VCaP (cell line): ENCODE results near the gene KDM2B.

Source experiments
- H3K27ac ChIP-seq: fragments of 450-650 bp; 2 replicates; pipeline ENCODE4 v1.5.1; 2017
- TF ChIP-seq, protein P1 (sequence below): fragments of 450-650 bp; conservative IDR thresholded peaks from 2 replicates; pipeline ENCODE4 v1.5.1; 2017; ENCODE audit warnings: mild to moderate bottlenecking, moderate library complexity

The KDM2B gene

DNA sequence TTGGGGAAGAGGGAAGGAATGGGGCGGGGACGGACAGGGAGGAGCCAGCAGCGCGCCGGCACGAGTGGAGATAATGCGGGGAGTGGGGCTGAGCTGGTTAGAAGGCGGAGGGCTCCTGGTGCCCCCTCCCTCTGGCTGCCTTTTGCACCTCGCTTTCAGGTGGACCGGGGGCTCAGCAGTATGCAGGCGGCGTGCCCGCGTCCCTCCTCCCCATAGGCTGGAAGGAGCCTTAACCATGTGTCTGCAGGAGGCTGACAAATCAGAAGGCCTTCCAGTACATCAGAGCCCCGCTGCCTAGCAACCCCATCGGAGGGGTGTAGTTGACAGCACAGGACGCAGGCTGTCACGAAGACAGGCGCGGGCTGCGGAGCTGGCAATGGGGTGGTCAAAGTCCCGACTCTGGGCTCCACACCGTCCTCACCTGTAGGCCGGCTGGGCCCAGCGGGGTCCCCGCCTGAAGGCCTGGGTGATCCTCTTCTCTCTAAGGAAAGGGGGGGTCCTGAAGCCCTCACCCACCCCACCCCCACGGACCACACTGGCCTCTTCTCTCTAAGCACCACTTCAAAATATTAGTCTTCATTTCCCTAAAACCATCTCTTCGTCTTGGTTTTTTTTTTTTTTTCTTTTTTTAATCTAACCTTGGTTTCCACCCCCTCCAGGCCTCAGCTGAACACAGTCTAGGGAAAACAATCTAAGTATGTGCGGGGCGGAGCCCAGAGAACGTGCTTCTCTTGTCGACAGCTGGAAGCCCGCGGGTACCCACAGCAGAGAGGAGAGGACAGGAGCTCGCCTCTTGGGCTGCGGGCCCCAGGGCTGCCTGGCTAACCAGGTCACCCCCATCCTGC, 44.5 kb downstream of the KDM2B start:
- H3K27ac ChIP-seq = peak overlapping the region; percentile 81
- TF ChIP-seq, protein P1, sequence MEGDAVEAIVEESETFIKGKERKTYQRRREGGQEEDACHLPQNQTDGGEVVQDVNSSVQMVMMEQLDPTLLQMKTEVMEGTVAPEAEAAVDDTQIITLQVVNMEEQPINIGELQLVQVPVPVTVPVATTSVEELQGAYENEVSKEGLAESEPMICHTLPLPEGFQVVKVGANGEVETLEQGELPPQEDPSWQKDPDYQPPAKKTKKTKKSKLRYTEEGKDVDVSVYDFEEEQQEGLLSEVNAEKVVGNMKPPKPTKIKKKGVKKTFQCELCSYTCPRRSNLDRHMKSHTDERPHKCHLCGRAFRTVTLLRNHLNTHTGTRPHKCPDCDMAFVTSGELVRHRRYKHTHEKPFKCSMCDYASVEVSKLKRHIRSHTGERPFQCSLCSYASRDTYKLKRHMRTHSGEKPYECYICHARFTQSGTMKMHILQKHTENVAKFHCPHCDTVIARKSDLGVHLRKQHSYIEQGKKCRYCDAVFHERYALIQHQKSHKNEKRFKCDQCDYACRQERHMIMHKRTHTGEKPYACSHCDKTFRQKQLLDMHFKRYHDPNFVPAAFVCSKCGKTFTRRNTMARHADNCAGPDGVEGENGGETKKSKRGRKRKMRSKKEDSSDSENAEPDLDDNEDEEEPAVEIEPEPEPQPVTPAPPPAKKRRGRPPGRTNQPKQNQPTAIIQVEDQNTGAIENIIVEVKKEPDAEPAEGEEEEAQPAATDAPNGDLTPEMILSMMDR = no peak

DNA sequence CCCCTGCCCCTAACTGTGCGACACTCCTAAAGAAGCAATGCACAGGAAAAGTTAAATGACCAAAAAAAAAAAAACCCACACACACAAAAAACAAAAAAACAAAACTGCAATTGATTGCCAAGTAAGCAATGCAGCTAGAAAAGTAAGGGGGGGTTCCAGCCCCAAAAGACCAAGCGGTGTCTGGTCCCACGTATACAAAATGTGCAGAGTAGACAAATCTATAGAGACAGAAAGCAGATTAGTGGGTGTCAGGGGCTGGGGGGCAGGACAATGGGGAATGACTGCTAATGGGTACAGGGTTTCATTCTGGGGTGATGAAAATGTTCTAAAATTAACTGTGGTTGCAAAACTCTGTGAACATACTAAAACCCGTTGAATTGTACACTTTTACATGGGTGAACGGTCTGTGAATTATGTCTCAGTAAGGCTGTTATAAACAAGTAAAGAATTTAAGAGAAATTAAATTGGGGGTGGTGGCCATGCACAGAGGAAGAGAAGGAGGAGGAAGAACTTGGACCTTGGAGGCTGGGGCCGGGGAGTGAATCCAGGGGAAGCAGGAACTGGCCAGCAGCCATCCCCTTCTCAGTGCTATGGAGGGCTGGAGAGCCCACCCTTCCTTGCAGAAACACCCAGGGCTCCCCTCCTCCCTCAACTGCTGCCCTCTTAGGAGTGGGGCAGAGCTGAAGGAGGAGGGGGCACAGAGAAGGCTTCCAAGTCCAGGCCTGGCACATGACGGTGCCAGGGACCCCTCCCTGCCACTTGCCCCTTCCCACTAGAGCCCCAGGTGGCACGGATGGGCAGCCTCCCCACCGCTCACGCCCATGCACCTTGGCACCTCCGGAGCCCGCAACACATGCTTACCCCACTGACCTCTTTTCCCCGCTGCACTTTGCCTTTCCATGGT, 45.4 kb downstream of the KDM2B start:
- TF ChIP-seq, protein P1 = no peak
- H3K27ac ChIP-seq = no peak overlapping the region

DNA sequence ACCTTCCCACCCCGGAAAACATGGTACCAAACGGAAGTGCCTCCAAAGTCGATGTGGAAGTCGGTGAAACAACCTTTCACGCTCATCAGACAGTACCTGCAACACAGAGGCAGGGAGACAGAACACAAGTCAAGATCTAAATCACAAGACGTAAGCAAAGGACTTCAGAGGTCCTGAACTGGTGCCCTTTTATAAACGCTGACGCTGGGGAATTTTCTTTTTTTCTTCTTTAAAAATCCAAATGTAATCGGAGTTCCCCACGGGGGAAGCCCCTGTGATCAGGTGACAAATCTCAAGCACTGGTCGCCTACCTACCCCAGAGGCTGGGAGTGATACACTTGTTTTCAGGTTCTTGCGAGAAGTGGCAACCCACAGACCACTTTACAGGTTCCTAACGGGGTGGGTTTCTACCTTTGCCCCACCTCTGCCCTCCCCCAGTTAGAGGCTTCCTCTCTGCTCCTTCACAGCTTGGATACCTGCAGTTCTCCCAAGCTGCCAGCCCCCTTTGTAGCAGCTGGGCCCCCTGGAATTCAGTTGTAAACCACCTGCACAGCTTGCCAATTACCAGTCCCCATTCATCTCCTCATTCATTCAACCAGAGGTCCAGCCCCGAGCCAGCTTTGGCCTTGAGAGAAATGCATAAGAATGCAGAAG, 46.2 kb downstream of the KDM2B start:
- H3K27ac ChIP-seq = no peak overlapping the region

DNA sequence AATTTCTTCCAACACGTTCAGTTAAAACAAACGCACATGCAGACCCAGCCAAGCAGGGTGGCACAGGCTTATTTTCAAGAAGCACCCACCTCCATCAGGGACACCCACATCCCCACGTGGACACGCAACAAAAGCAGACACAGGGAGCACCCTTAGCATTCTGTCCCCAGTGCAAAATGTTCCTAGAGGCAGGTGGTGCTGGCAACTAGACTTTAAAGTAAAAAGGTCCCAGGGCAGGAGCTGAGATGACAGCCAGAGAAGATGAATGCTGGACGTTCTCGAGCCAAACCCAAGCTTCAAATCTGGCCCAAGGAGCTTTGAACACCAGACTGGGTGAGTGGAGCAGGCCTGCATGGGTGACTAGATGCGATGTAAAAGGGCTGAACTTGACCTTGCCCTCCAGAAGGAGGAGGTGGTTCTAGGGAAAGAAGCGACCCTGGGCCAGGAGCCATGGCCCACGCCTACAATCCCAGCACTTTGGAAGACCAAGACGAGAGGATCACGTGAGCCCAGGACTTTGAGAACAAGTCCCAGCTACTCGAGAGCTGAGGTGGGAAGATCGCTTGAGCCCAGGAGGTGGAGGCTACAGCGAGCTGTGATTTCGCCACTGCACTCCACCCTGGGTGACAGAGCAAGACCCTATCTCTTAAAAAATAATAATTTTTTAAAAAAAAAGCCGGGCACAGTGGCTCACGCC, 47.3 kb downstream of the KDM2B start:
- TF ChIP-seq, protein P1 = no peak
- no peak overlapping the region for H3K27ac ChIP-seq

More for the DNA sequence above, 46.2 kb downstream of the KDM2B start:
- TF ChIP-seq, protein P1 = no peak

DNA sequence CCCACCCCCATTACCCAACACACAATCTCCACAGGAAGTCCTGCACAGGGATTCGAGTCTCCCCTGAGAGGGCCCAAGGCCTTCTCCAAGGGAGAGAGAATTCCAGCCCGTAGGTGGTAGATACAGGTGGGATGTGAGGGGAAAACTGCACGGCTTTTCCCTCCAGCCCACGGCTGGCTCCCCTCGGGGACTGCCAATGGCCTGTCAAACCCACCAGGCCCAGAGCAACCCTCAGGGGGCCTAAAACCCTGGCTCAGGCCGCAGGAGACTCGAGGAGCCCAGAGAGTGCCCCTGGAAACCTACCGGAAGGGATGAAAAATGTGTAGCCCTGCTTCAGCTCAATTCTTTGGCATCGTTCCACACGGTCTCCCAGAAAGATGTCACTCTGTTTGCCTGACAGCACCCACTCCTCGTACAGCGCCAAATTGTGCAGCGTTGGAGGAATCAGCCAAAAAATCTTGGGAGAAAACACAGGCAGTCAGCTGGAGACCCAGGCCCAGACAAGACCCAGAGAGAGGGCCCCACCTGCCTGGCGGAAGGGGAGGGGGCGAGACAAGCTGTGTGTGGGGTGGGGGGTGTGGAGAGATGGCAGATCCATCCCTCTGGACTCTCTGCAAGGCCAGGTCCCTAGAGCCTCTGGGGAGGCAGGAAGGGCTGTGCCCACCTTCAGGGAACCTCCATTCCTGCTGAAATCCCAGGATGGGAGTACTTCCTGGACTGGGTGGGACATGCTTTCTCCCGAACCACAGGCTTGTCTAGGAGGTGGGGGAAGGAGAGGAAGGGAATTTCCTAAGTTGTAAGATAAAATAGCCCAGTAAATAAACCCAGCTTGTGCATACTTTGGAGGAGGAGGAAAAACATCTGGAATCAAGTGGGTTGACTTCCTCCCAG, 48.1 kb downstream of the KDM2B start:
- TF ChIP-seq, protein P1 = no peak
- H3K27ac ChIP-seq = no peak overlapping the region

DNA sequence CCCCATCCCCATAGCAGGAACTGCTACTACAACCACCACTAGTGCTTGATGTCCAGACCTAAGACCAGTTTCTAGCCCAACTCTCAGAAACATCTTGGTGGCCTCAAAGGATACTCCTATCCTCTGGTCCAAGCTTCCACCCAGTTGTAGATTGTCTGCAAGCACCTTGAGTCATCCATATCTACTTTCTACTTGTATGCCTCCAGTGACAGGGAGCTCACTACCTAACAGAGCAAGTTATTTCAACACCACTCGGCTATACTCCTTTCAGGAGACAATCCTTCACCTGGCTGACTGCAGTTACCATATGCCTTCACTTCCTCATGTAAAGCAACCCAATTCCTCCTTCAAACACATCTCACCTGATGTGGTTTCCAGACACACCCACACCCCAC, 49.5 kb downstream of the KDM2B start:
- TF ChIP-seq, protein P1 = no peak
- H3K27ac ChIP-seq = no peak overlapping the region
